ENCODE measurements around the gene ZNF664. TPM values are rescaled to one million over a fixed set of nuclear protein-coding genes. Genes with fewer than 3 reads are reported as not detected.

ZNF664 gene
- total and polyA plus RNA-seq, 10 of the 15 experiments (the other 5 are each of a cell fraction or from before 2014, with no cell fraction given): 1.8 to 65.6 (median 30.8) TPM

DNA sequence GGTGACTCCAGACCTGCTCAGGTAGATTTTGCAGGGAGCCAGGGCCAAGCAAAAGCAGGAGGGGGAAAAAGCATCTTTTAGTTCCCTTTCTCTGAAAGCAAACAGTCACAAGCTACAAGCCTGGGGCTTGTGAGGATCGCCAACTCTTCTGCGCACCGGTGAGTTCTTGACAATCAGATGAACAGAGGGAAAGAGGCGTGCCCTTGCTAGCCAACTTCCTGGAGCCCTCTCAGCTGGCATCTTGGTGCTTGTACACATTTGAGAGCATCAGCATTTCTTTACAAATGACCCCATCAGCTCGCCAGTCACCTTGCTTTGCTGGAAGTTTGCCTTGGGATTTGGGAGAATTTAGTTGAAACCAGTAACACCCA, 55.5 kb downstream of the ZNF664 start (continued):
- TF ChIP-seq, protein P1, sequence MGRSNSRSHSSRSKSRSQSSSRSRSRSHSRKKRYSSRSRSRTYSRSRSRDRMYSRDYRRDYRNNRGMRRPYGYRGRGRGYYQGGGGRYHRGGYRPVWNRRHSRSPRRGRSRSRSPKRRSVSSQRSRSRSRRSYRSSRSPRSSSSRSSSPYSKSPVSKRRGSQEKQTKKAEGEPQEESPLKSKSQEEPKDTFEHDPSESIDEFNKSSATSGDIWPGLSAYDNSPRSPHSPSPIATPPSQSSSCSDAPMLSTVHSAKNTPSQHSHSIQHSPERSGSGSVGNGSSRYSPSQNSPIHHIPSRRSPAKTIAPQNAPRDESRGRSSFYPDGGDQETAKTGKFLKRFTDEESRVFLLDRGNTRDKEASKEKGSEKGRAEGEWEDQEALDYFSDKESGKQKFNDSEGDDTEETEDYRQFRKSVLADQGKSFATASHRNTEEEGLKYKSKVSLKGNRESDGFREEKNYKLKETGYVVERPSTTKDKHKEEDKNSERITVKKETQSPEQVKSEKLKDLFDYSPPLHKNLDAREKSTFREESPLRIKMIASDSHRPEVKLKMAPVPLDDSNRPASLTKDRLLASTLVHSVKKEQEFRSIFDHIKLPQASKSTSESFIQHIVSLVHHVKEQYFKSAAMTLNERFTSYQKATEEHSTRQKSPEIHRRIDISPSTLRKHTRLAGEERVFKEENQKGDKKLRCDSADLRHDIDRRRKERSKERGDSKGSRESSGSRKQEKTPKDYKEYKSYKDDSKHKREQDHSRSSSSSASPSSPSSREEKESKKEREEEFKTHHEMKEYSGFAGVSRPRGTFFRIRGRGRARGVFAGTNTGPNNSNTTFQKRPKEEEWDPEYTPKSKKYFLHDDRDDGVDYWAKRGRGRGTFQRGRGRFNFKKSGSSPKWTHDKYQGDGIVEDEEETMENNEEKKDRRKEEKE (IDR thresholded peaks at IDR 0.05): no peak
- no peak for TF ChIP-seq ZNF24 (IDR thresholded peaks at IDR 0.05)
- no peak for TF ChIP-seq NFXL1 (IDR thresholded peaks at IDR 0.05; ENCODE audit: borderline replicate concordance)
- no peak for TF ChIP-seq ASH2L (IDR thresholded peaks at IDR 0.05; ENCODE audit: borderline replicate concordance, low read depth)
- no peak for TF ChIP-seq RELA (IDR thresholded peaks at IDR 0.05; ENCODE audit: borderline replicate concordance, partially characterized antibody)
- no peak for TF ChIP-seq NFIC (IDR thresholded peaks at IDR 0.05; ENCODE audit: low read depth, low read length)

DNA sequence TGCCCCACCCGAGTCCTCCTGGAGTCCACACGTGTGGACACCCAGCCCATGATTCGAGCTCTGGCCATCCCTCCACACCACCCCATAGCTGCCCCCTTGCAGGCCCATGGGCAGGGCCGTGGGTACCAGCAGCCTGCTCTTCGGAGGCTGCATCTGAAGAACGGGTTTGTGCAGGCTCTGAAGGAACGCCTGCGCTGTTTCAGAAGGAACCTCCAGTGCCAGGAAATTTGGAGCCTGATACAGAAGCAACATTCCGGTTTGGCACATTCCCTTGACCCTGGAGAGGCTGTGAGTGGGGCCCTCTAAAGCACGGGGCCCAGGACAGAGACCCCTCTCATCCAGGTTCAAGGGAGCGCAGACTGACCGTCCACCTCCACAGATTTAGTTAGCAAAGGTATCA, 57.0 kb downstream of the ZNF664 start:
- DNase-seq (ENCODE audit: low read depth, low spot score) (no peak), ATAC-seq (no peak), FAIRE-seq (no peak)
- intact Hi-C loops (cut with micrococcal nuclease; ENCODE audit: unreplicated experiment): loop anchor here (10.0 kb wide), 1 partner anchor 365 kb away; no protein-coding TSS in a partner anchor
- H3K79me2 ChIP-seq (ENCODE audit: control insufficient read depth, insufficient read depth, low read length): no peaks in the 10 kb centered on the region
- no peaks in the 10 kb centered on the region for H3K4me1 ChIP-seq (ENCODE audit: control insufficient read depth, insufficient read depth, low read length)
- CTCF ChIA-PET: interaction anchor here (0.5 to 1.6 kb wide), 5 partner anchors 47 to 734 kb away, joined by 3 to 6 read pairs (median 4); no protein-coding TSS in a partner anchor
- no peaks in the 10 kb centered on the region for H3K9me3 ChIP-seq (replicated peaks; ENCODE audit: control insufficient read depth, insufficient read depth, low read length)
- H3K9ac ChIP-seq (ENCODE audit: control insufficient read depth, insufficient read depth, low read length): no peak overlapping the region
- POLR2A ChIA-PET: no interaction called here
- no peaks in the 10 kb centered on the region for H3K27me3 ChIP-seq (replicated peaks in 1 of 2; ENCODE audit: control insufficient read depth in 2 of 2, insufficient read depth in 2 of 2, low read length in 1 of 2)
- SMC1A ChIA-PET (ENCODE audit: uncharacterized antibody, unreplicated experiment): no interaction called here
- TF ChIP-seq CREM (IDR thresholded peaks at IDR 0.05; ENCODE audit: low read depth) (no peak), PAX8 (IDR thresholded peaks at IDR 0.05) (no peak), ZZZ3 (IDR thresholded peaks at IDR 0.05; ENCODE audit: control insufficient read depth, insufficient read length, low read depth) (no peak), MTA2 (IDR thresholded peaks at IDR 0.05; ENCODE audit: low read depth) (no peak), RFX5 (IDR thresholded peaks at IDR 0.05; ENCODE audit: low read depth, low read length) (no peak), CEBPB (IDR thresholded peaks at IDR 0.05; ENCODE audit: borderline replicate concordance in 1 of 2, low read depth in 2 of 2, low read length in 2 of 2) (no peak), BRCA1 (IDR thresholded peaks at IDR 0.05; ENCODE audit: low read depth, low read length) (no peak), RBBP5 (conservative IDR thresholded peaks at IDR 0.05) (no peak)
- TF ChIP-seq, protein P2, sequence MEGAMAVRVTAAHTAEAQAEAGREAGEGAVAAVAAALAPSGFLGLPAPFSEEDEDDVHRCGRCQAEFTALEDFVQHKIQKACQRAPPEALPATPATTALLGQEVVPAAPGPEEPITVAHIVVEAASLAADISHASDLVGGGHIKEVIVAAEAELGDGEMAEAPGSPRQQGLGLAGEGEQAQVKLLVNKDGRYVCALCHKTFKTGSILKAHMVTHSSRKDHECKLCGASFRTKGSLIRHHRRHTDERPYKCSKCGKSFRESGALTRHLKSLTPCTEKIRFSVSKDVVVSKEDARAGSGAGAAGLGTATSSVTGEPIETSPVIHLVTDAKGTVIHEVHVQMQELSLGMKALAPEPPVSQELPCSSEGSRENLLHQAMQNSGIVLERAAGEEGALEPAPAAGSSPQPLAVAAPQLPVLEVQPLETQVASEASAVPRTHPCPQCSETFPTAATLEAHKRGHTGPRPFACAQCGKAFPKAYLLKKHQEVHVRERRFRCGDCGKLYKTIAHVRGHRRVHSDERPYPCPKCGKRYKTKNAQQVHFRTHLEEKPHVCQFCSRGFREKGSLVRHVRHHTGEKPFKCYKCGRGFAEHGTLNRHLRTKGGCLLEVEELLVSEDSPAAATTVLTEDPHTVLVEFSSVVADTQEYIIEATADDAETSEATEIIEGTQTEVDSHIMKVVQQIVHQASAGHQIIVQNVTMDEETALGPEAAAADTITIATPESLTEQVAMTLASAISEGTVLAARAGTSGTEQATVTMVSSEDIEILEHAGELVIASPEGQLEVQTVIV (IDR thresholded peaks at IDR 0.05; ENCODE audit: borderline replicate concordance, partially characterized antibody): no peak
- in situ Hi-C loops (cut with MboI): loop anchor here (10.0 kb wide), 1 partner anchor 875 kb away; no protein-coding TSS in a partner anchor
- H3K4me2 ChIP-seq (ENCODE audit: control insufficient read depth, insufficient read depth): no peak overlapping the region
- BruUV-seq (replicated peaks): no TSS peak
- H3K27ac ChIP-seq (ENCODE audit: control insufficient read depth, insufficient read depth): no peak overlapping the region
- H2AFZ ChIP-seq (ENCODE audit: control insufficient read depth, low read depth, low read length): no peak overlapping the region
- RAD21 ChIA-PET (ENCODE audit: unreplicated experiment): no interaction called here
- H4K20me1 ChIP-seq (ENCODE audit: control insufficient read depth, insufficient read depth): no peaks in the 10 kb centered on the region
- H3K36me3 ChIP-seq (ENCODE audit: control insufficient read depth in 2 of 2, insufficient read depth in 2 of 2, low read length in 1 of 2): no peaks in the 10 kb centered on the region
- H3K4me3 ChIP-seq: no peak overlapping the region
- 49% methylated on average over 12 of the region's 12 CpGs for WGBS (ENCODE audit: insufficient coverage, insufficient replicate concordance, low lambda C conversion rate, missing lambda C conversion rate)

All from GM12878 (cell line).